ENCODE measurements around the gene SH2D1B. TPM values are rescaled to one million over a fixed set of nuclear protein-coding genes. Genes with fewer than 3 reads are reported as not detected.
"Not testable (repeated sequence)": the region's sequence is repeated elsewhere in the genome, so short reads cannot be mapped to it uniquely, and the experiment has no call there.

The SH2D1B gene
- total and polyA plus RNA-seq, 2 donors (not counting 3 experiments of a cell fraction or from before 2014, with no cell fraction given) = not detected

DNA sequence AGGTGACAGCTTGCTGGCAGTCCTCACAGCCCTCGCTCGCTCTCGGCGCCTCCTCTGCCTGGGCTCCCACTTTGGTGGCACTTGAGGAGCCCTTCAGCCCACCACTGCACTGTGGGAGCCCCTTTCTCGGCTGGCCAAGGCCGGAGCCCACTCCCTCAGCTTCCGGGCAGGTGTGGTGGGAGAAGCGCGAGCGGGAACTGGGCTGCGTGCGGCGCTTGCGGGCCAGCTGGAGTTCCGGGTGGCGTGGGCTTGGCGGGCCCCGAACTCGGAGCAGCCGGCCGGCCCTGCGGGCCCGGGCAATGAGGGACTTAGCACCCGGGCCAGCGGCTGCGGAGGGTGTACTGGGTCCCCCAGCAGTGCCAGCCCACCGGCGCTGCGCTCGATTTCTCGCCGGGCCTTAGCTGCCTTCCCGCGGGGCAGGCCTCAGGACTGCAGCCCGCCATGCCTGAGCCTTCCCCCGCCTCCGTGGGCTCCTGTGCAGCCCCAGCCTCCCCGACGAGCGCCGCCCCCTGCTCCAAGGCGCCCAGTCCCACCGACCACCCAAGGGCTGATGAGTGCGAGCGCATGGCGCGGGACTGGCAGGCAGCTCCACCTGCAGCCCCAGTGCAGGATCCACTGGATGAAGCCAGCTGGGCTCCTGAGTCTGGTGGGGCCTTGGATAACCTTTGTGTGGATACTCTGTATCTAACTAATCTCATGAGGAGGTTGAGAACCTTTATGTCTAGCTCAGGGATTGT, 21.2 kb upstream of the SH2D1B start:
- intact Hi-C loops (cut with micrococcal nuclease); BruUV-seq (replicated peaks); H3K9me3 ChIP-seq (replicated peaks; ENCODE audit: control insufficient read depth, insufficient read depth, low read length); DNase-seq (ENCODE audit: low read depth, low spot score); FAIRE-seq; H3K9ac ChIP-seq (replicated peaks; ENCODE audit: extremely low read depth, insufficient read depth, low read length); dilution Hi-C loops (cut with MboI; ENCODE audit: extremely low pct_ligation_motif_present, low sequenced_read_pairs); H4K20me1 ChIP-seq (replicated peaks; ENCODE audit: control insufficient read depth, extremely low read depth, insufficient read depth, low read length); H3K4me3 ChIP-seq (replicated peaks in 1 of 3; ENCODE audit: insufficient read depth in 1 of 3, low read depth in 1 of 3, low read length in 3 of 3); H3K36me3 ChIP-seq (ENCODE audit: control insufficient read depth in 2 of 2, extremely low read depth in 1 of 2, insufficient read depth in 2 of 2, low read length in 2 of 2); H3K9me1 ChIP-seq (replicated peaks; ENCODE audit: control insufficient read depth, extremely low read depth, insufficient read depth, low read length); H3K79me2 ChIP-seq (ENCODE audit: control insufficient read depth, insufficient read depth, low read length); H3K4me2 ChIP-seq (ENCODE audit: insufficient read depth, low read length); H3K27me3 ChIP-seq (ENCODE audit: control insufficient read depth in 2 of 2, insufficient read depth in 2 of 2, low read length in 2 of 2); H3K27ac ChIP-seq (ENCODE audit: insufficient read depth, low read depth, low read length); CTCF ChIA-PET; POLR2A ChIA-PET; H3K4me1 ChIP-seq (ENCODE audit: control insufficient read depth, extremely low read depth, insufficient read depth, low read length); H2AFZ ChIP-seq (ENCODE audit: low read depth, low read length): not testable (repeated sequence)

DNA sequence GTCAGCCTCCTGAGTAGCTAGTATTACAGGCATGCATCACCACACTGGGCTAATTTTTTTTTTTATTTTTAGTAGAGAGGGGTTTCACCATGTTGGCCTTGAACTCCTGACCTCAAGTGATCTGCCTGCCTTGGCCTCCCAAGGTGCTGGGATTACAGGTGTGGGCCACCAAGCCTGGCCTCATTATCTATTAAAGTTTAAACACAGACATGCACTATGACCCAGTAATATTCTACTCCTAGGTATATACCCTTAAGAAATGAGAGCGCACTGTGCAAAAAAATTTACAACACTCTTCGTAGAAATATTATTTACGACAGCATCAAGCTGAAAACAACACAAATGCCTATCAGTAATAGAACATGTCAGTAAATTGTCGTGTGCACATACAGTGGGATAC, 18.6 kb upstream of the SH2D1B start:
- H3K79me2 ChIP-seq (ENCODE audit: control insufficient read depth, insufficient read depth, low read length) = no peaks in the 10 kb centered on the region
- TF ChIP-seq, protein P1, sequence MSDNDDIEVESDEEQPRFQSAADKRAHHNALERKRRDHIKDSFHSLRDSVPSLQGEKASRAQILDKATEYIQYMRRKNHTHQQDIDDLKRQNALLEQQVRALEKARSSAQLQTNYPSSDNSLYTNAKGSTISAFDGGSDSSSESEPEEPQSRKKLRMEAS (IDR thresholded peaks at IDR 0.05; ENCODE audit: insufficient read depth, insufficient read length) = no peak
- TF ChIP-seq MYC (IDR thresholded peaks at IDR 0.05; ENCODE audit: low read depth, low read length) (no peak), GATA2 (IDR thresholded peaks at IDR 0.05; ENCODE audit: insufficient read depth, insufficient read length, low read depth, low read length) (no peak), POLR2AphosphoS5 (IDR thresholded peaks at IDR 0.05; ENCODE audit: insufficient read depth, low read depth, low read length) (no peak), POLR2A (IDR thresholded peaks at IDR 0.05; ENCODE audit: low read depth, low read length) (no peak), FOS (IDR thresholded peaks at IDR 0.05; ENCODE audit: borderline replicate concordance, insufficient read depth, low read length) (no peak), JUN (IDR thresholded peaks at IDR 0.05; ENCODE audit: borderline replicate concordance, insufficient read depth, insufficient read length, low read depth) (no peak), EZH2 (IDR thresholded peaks at IDR 0.05; ENCODE audit: borderline replicate concordance, low read depth, low read length, severe bottlenecking) (no peak)
- TF ChIP-seq, protein P2, sequence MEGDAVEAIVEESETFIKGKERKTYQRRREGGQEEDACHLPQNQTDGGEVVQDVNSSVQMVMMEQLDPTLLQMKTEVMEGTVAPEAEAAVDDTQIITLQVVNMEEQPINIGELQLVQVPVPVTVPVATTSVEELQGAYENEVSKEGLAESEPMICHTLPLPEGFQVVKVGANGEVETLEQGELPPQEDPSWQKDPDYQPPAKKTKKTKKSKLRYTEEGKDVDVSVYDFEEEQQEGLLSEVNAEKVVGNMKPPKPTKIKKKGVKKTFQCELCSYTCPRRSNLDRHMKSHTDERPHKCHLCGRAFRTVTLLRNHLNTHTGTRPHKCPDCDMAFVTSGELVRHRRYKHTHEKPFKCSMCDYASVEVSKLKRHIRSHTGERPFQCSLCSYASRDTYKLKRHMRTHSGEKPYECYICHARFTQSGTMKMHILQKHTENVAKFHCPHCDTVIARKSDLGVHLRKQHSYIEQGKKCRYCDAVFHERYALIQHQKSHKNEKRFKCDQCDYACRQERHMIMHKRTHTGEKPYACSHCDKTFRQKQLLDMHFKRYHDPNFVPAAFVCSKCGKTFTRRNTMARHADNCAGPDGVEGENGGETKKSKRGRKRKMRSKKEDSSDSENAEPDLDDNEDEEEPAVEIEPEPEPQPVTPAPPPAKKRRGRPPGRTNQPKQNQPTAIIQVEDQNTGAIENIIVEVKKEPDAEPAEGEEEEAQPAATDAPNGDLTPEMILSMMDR (IDR thresholded peaks at IDR 0.05; ENCODE audit: extremely low read depth in 1 of 2, insufficient read depth in 1 of 2, low read depth in 1 of 2, low read length in 2 of 2) = no peak
- intact Hi-C loops (cut with micrococcal nuclease) = no loop called here
- no peaks in the 10 kb centered on the region for H3K9me3 ChIP-seq (replicated peaks; ENCODE audit: control insufficient read depth, insufficient read depth, low read length)
- no TSS peak for BruUV-seq (replicated peaks)
- no peaks in the 10 kb centered on the region for H3K27me3 ChIP-seq (ENCODE audit: control insufficient read depth in 2 of 2, insufficient read depth in 2 of 2, low read length in 2 of 2)
- no peak overlapping the region for H3K4me2 ChIP-seq (ENCODE audit: insufficient read depth, low read length)
- FAIRE-seq (no peak), DNase-seq (ENCODE audit: low read depth, low spot score) (no peak)
- H4K20me1 ChIP-seq (replicated peaks; ENCODE audit: control insufficient read depth, extremely low read depth, insufficient read depth, low read length) = no peaks in the 10 kb centered on the region
- H3K4me3 ChIP-seq (replicated peaks in 1 of 3; ENCODE audit: insufficient read depth in 1 of 3, low read depth in 1 of 3, low read length in 3 of 3) = no peak overlapping the region
- CTCF ChIA-PET = no interaction called here
- H3K36me3 ChIP-seq (ENCODE audit: control insufficient read depth in 2 of 2, extremely low read depth in 1 of 2, insufficient read depth in 2 of 2, low read length in 2 of 2) = no peaks in the 10 kb centered on the region
- POLR2A ChIA-PET = no interaction called here
- dilution Hi-C loops (cut with MboI; ENCODE audit: extremely low pct_ligation_motif_present, low sequenced_read_pairs) = no loop called here
- no peak overlapping the region for H3K9ac ChIP-seq (replicated peaks; ENCODE audit: extremely low read depth, insufficient read depth, low read length)
- no peak overlapping the region for H2AFZ ChIP-seq (ENCODE audit: low read depth, low read length)
- H3K27ac ChIP-seq (ENCODE audit: insufficient read depth, low read depth, low read length) = no peak overlapping the region
- no peaks in the 10 kb centered on the region for H3K9me1 ChIP-seq (replicated peaks; ENCODE audit: control insufficient read depth, extremely low read depth, insufficient read depth, low read length)
- no peaks in the 10 kb centered on the region for H3K4me1 ChIP-seq (ENCODE audit: control insufficient read depth, extremely low read depth, insufficient read depth, low read length)
